ENCODE results near the gene ARHGAP6. TPM values are rescaled to one million over a fixed set of nuclear protein-coding genes. Genes with fewer than 3 reads are reported as not detected.

The ARHGAP6 gene
- total and polyA plus RNA-seq, 2 donors (not counting 3 experiments of a cell fraction or from before 2014, with no cell fraction given), result 0.69 to 0.83 TPM

- BruUV-seq (replicated peaks), result no TSS peak
- no peaks in the 10 kb centered on the region for H3K27me3 ChIP-seq (ENCODE audit: control insufficient read depth in 2 of 2, insufficient read depth in 2 of 2, low read length in 2 of 2)
- FAIRE-seq, result no peak
- ChIA-PET CTCF (no interaction called here), POLR2A (no interaction called here)
- no peak overlapping the region for H3K27ac ChIP-seq (ENCODE audit: insufficient read depth, low read depth, low read length)
- no peaks in the 10 kb centered on the region for H3K4me1 ChIP-seq (ENCODE audit: control insufficient read depth, extremely low read depth, insufficient read depth, low read length)
- H3K4me3 ChIP-seq (replicated peaks in 1 of 3; ENCODE audit: insufficient read depth in 1 of 3, low read depth in 1 of 3, low read length in 3 of 3), result no peak overlapping the region
- no peaks in the 10 kb centered on the region for H3K9me1 ChIP-seq (replicated peaks; ENCODE audit: control insufficient read depth, extremely low read depth, insufficient read depth, low read length)
- no peaks in the 10 kb centered on the region for H3K9me3 ChIP-seq (replicated peaks; ENCODE audit: control insufficient read depth, insufficient read depth, low read length)
- no peak overlapping the region for H3K9ac ChIP-seq (replicated peaks; ENCODE audit: extremely low read depth, insufficient read depth, low read length)
- no peak for TF ChIP-seq EZH2 (IDR thresholded peaks at IDR 0.05; ENCODE audit: borderline replicate concordance, low read depth, low read length, severe bottlenecking)
- TF ChIP-seq GATA2 (IDR thresholded peaks at IDR 0.05; ENCODE audit: insufficient read depth, insufficient read length, low read depth, low read length), result no peak
- no peak for TF ChIP-seq POLR2A (IDR thresholded peaks at IDR 0.05; ENCODE audit: low read depth, low read length)
- TF ChIP-seq MYC (IDR thresholded peaks at IDR 0.05; ENCODE audit: low read depth, low read length), result no peak
- no peak for TF ChIP-seq CTCF (IDR thresholded peaks at IDR 0.05; ENCODE audit: extremely low read depth in 1 of 2, insufficient read depth in 1 of 2, low read depth in 1 of 2, low read length in 2 of 2)
- TF ChIP-seq, protein P1, sequence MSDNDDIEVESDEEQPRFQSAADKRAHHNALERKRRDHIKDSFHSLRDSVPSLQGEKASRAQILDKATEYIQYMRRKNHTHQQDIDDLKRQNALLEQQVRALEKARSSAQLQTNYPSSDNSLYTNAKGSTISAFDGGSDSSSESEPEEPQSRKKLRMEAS (IDR thresholded peaks at IDR 0.05; ENCODE audit: insufficient read depth, insufficient read length), result no peak
- no peak for TF ChIP-seq FOS (IDR thresholded peaks at IDR 0.05; ENCODE audit: borderline replicate concordance, insufficient read depth, low read length)
- TF ChIP-seq JUN (IDR thresholded peaks at IDR 0.05; ENCODE audit: borderline replicate concordance, insufficient read depth, insufficient read length, low read depth), result no peak
- no peak for TF ChIP-seq POLR2AphosphoS5 (IDR thresholded peaks at IDR 0.05; ENCODE audit: insufficient read depth, low read depth, low read length)
- H4K20me1 ChIP-seq (replicated peaks; ENCODE audit: control insufficient read depth, extremely low read depth, insufficient read depth, low read length), result no peaks in the 10 kb centered on the region
- H3K79me2 ChIP-seq (ENCODE audit: control insufficient read depth, insufficient read depth, low read length), result no peaks in the 10 kb centered on the region
- H3K4me2 ChIP-seq (ENCODE audit: insufficient read depth, low read length), result no peak overlapping the region
- H2AFZ ChIP-seq (ENCODE audit: low read depth, low read length), result no peak overlapping the region
- DNase-seq (ENCODE audit: low read depth, low spot score), result no peak
- H3K36me3 ChIP-seq (ENCODE audit: control insufficient read depth in 2 of 2, extremely low read depth in 1 of 2, insufficient read depth in 2 of 2, low read length in 2 of 2), result no peaks in the 10 kb centered on the region
- dilution Hi-C loops (cut with MboI; ENCODE audit: extremely low pct_ligation_motif_present, low sequenced_read_pairs), result no loop called here
- intact Hi-C loops (cut with micrococcal nuclease), result no loop called here
Measured at GRCh38 chrX:11257711-11258110, 408.0 kb downstream of the ARHGAP6 start.
